Erythroblast (primary cell): ENCODE results near the gene CDH22.

Experiments
- GATA1 ChIP-seq: IDR thresholded peaks from 2 replicates; pipeline ENCODE4 v1.6.1; 2011; ENCODE audit warnings: low read depth, mild to moderate bottlenecking, control low read depth, low read length, moderate library complexity
- POLR2A ChIP-seq: IDR thresholded peaks from 2 replicates; pipeline ENCODE4 v1.6.1; 2011; ENCODE audit warnings: mild to moderate bottlenecking, low read length

DNA sequence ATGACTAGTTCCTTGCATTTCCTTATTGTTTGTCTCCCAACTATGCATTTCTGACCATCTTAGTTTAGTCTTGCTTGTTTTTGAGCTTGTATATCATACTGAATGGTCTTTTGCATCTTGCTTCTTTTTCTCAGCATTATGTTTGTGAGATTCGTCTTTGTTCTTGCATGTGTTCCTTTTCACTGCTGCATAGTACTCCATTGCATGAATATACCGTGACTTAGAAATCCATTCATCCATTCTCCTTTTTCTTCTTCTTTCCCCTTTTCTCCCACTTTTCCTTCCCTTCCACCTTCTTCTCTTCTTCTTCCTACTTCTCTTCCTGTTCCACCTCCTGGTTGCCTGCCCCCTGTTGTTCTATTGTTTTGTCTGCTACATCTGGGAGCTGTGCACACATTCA lies 42.8 kb downstream of the CDH22 start:
- TF ChIP-seq POLR2A = no peak
- TF ChIP-seq GATA1 = no peak
